ENCODE results near the gene RASGRP4.

DNA sequence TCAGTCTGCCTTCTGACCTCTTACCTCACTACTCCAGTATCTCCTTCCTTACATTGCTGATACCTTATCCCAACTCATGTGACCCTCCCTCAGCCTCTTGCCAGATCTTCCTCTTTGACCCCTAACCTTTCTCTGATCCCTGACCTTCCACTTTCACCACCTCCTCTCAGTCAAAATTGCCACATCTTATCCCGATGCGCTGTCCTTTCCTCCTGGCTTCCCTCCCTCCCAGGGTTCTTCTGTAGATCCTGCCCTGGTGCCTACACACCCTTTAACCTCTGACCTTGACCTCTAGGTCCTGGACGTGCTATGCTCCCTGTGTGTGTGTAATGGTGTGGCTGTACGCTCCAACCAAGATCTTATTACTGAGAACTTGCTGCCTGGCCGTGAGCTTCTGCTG is 31.2 kb upstream of the RASGRP4 start:
- TF ChIP-seq, protein P1, sequence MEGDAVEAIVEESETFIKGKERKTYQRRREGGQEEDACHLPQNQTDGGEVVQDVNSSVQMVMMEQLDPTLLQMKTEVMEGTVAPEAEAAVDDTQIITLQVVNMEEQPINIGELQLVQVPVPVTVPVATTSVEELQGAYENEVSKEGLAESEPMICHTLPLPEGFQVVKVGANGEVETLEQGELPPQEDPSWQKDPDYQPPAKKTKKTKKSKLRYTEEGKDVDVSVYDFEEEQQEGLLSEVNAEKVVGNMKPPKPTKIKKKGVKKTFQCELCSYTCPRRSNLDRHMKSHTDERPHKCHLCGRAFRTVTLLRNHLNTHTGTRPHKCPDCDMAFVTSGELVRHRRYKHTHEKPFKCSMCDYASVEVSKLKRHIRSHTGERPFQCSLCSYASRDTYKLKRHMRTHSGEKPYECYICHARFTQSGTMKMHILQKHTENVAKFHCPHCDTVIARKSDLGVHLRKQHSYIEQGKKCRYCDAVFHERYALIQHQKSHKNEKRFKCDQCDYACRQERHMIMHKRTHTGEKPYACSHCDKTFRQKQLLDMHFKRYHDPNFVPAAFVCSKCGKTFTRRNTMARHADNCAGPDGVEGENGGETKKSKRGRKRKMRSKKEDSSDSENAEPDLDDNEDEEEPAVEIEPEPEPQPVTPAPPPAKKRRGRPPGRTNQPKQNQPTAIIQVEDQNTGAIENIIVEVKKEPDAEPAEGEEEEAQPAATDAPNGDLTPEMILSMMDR (IDR thresholded peaks at IDR 0.05), result no peak
- TF ChIP-seq EP300 (IDR thresholded peaks at IDR 0.05; ENCODE audit: low read depth), result no peak

Data from transverse colon (tissue), 3 donors.